Left lung (tissue), 10 donors: ENCODE measurements around the gene NTHL1. TPM values are rescaled to one million over a fixed set of nuclear protein-coding genes. Genes with fewer than 3 reads are reported as not detected.
"Not testable (repeated sequence)": the region's sequence is repeated elsewhere in the genome, so short reads cannot be mapped to it uniquely, and the experiment has no call there.

Experiments used
- ATAC-seq: fragments of 200-7000 bp; cut with Tn5 transposase; one replicate; pipeline ENCODE4 v1.9.1; 2020; ENCODE audit warnings: moderate library complexity
- DNase-seq, 4 donors: peaks; one replicate each; pipeline ENCODE4 v3.0.0-alpha.2; 2013 to 2020
- H3K27ac ChIP-seq, 2 donors: fragments of 200-600 bp; sonication (generic) in 1 of 2; one replicate each; pipeline versions ENCODE4 v1.5.0 to v1.8.0; 2020 to 2021
- H3K27me3 ChIP-seq, 2 donors: fragments of 200-600 bp; sonication (generic) in 1 of 2; one replicate each; pipeline versions ENCODE4 v1.5.0 to v1.8.0; 2020 to 2021
- H3K36me3 ChIP-seq, 2 donors: fragments of 200-600 bp; sonication (generic) in 1 of 2; one replicate each; pipeline versions ENCODE4 v1.5.0 to v1.8.0; 2020 to 2021
- H3K4me1 ChIP-seq, 2 donors: fragments of 200-600 bp; one replicate each; pipeline ENCODE4 v1.8.0; 2021
- H3K4me3 ChIP-seq, 2 donors: fragments of 200-600 bp; sonication (generic) in 1 of 2; one replicate each; pipeline versions ENCODE4 v1.5.0 to v1.8.0; 2020 to 2021; ENCODE audit warnings: mild to moderate bottlenecking in 1 of 2
- H3K9me3 ChIP-seq, 2 donors: fragments of 200-600 bp; sonication (generic) in 1 of 2; one replicate each; pipeline versions ENCODE4 v1.5.0 to v1.8.0; 2020 to 2021
- intact Hi-C, 2 donors: fragments of 100-400 bp; cut with DNase I; formaldehyde crosslinking; loops; one replicate each; pipeline versions ENCODE4 v1.11.2 to v1.14.2; 2022
- polyA plus RNA-seq, 6 donors: library from polyadenylated mRNA; unstranded; fragments of 120-200 nt; gene quantifications; one replicate each; pipeline ENCODE4 v1.2.1, GENCODE V29; 2013; ENCODE audit not compliant: insufficient read length in 6 of 6
- total RNA-seq, 2 donors: library from RNA; stranded (reverse); fragmentation: NEBNext Ultra II Directional; extraction: Animal tissue kit (Norgen Biotek cat#: 25700); gene quantifications; one replicate each; pipeline ENCODE4 v1.2.1, GENCODE V29; 2021
- TF ChIP-seq, protein P1 (sequence below), 2 donors: fragments of 200-600 bp; sonication (generic) in 1 of 2; IDR thresholded peaks; one replicate each; pipeline versions ENCODE4 v1.5.0 to v1.8.0; 2021; ENCODE audit warnings: antibody characterized with exemption in 2 of 2
- donor health status: DM: no; HTN: yes; CAD: no.
- donor health status: DM: no; HTN: no; CAD: no.

NTHL1 gene
- total and polyA plus RNA-seq, 8 donors = 19.4 to 30.0 (median 25.8) TPM

DNA sequence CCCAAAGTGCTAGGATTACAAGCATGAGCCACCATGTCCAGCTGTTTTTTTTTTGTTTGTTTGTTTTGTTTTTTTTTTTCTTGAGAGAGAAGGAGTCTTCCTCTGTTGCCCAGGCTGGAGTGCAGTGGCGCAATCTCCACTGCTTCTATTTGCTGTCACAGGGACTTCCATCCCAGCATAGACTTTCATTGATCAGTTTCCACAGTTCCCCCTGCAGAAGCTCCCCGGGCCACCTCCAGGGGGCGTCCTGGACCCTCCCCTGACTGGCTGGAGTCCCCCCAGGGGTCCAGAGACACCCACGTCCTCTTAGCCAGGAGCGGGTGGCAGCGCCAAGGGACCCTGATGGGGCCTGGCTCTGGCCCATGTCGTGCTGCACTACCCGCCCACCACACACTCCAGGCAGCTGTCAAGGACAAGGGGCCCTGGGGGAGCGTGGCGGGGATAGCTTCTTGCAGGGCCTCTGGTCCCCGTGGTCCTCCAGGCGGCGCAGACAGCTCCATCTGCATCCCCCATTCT, 31.2 kb downstream of the NTHL1 start:
- H3K4me3 ChIP-seq = no peak overlapping the region
- intact Hi-C loops = no loop called here
- peak in 1 of 4 donors; percentile 73 for DNase-seq
- ATAC-seq = no peak
- peaks cover 20 to 47% of the 10 kb centered on the region in 2 donors for H3K27me3 ChIP-seq
- TF ChIP-seq, protein P1, sequence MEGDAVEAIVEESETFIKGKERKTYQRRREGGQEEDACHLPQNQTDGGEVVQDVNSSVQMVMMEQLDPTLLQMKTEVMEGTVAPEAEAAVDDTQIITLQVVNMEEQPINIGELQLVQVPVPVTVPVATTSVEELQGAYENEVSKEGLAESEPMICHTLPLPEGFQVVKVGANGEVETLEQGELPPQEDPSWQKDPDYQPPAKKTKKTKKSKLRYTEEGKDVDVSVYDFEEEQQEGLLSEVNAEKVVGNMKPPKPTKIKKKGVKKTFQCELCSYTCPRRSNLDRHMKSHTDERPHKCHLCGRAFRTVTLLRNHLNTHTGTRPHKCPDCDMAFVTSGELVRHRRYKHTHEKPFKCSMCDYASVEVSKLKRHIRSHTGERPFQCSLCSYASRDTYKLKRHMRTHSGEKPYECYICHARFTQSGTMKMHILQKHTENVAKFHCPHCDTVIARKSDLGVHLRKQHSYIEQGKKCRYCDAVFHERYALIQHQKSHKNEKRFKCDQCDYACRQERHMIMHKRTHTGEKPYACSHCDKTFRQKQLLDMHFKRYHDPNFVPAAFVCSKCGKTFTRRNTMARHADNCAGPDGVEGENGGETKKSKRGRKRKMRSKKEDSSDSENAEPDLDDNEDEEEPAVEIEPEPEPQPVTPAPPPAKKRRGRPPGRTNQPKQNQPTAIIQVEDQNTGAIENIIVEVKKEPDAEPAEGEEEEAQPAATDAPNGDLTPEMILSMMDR (IDR thresholded peaks at IDR 0.05) = peak in 1 of 2 donors; percentile 9
- no peaks in the 10 kb centered on the region for H3K36me3 ChIP-seq
- no peaks in the 10 kb centered on the region for H3K9me3 ChIP-seq
- H3K27ac ChIP-seq = no peak overlapping the region
- H3K4me1 ChIP-seq = peaks cover 5 to 13% of the 10 kb centered on the region in 2 donors

DNA sequence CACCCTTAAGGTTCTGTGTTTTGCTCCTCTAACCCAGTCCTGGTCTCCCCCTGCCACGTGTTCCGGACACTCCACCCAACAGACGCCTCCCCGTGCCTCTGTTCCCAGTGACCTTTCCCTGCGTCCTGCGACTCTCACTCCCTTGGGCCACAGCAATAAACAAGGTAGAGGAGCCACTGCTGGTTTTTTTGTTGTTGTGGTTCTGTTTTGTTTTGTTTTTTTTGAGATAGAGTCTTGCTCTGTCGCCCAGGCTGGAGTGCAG, 31.8 kb downstream of the NTHL1 start:
- DNase-seq (no peak), ATAC-seq (no peak)
- Histone ChIP-seq H3K4me3 (no peak overlapping the region), H3K9me3 (no peaks in the 10 kb centered on the region), H3K36me3 (no peaks in the 10 kb centered on the region), H3K27ac (no peak overlapping the region), H3K27me3 (peaks cover 18 to 41% of the 10 kb centered on the region in 2 donors), H3K4me1 (peaks cover 5 to 13% of the 10 kb centered on the region in 2 donors)
- intact Hi-C loops = no loop called here
- TF ChIP-seq, protein P1 (IDR thresholded peaks at IDR 0.05) = no peak

DNA sequence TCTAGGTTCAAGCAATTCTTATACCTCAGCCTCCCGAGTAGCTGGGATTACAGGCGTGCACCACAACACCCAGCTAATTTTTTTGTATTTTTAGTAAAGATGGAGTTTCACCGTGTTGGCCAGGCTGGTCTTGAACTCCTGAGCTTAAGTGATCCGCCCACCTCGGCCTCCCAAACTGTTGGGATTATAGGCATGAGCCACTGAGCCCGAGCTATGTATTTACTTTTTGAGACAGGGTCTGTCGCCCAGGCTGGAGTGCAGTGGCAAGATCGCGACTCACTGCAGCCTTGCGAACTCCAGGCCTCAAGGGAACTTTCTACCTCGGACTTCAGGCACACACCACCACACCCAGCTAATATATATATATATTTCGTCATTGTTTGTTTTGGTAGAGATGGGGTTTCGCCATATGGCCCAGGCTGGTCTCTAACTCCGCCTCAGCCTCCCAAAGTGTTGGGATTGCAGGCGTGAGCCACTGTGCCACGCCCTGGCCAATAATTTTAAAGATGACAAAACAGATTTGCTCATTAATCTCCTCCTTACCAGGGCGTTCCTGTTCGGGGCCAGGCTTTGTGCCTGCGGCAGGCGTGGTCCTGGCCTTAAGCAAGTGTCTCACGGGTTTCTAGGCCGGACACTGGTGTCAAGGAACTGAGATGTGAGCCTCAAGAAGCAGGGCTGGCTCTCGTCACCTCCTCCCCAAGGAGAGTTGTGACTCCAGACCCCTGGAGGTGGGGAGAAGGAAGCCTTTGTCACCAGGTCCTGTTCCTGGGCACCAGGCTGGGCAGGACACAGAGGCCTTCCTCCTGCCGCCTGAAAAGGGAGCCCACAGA, 32.3 kb downstream of the NTHL1 start:
- intact Hi-C loops = no loop called here
- Histone ChIP-seq H3K4me1 (peaks cover 10 to 14% of the 10 kb centered on the region in 2 donors), H3K4me3 (no peak overlapping the region), H3K27me3 (peaks cover 13 to 35% of the 10 kb centered on the region in 2 donors), H3K9me3 (no peaks in the 10 kb centered on the region), H3K36me3 (no peaks in the 10 kb centered on the region), H3K27ac (no peak overlapping the region)
- TF ChIP-seq, protein P1 (IDR thresholded peaks at IDR 0.05) = no peak
- ATAC-seq = peak; percentile 55
- no peak for DNase-seq

DNA sequence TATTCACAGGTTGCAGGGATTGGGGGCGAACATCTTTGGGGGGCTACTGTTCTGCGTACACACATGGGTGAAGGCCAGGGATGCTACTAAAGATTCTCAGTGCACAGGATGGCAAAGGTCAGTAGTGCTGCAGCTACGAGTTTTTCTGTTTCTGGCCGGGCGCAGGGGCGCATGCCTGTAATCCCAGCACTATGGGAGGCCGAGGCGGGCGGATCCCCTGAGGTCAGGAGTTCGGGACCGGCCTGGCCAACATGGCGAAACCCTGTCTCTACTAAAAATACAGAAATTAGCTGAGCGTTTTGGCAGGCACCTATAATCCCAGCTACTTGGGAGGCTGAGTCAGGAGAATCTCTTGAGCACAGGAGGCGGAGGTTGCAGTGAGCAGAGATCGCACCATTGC, 34.1 kb downstream of the NTHL1 start:
- peak in 1 of 4 donors; percentile 64 for DNase-seq
- intact Hi-C loops = no loop called here

DNA sequence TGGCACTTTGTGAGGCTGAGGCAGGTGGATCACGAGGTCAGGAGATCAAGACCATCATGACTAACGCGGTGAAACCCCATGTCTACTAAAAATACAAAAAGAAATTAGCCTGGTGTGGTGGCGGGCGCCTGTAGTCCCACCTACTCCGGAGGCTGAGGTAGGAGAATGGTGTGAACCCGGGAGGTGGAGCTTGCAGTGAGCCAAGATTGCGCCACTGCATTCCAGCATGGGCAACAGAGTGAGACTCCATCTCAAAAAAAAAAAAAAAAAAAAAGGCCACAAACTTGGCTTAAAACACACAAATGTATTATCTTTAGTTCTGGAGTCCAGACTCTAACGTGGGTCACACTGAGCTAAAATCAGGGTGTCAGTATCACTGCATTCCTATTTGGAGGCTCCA, 35.9 kb downstream of the NTHL1 start:
- H3K36me3 ChIP-seq, intact Hi-C loops, DNase-seq, H3K27me3 ChIP-seq, H3K27ac ChIP-seq, ATAC-seq, H3K4me3 ChIP-seq, H3K9me3 ChIP-seq: not testable (repeated sequence)
- peaks cover 26 to 34% of the 10 kb centered on the region in 2 donors for H3K4me1 ChIP-seq

More for the DNA sequence above, 34.1 kb downstream of the NTHL1 start:
- ATAC-seq = no peak
- Histone ChIP-seq H3K27me3 (peaks cover 0 to 17% of the 10 kb centered on the region in 2 donors), H3K9me3 (no peaks in the 10 kb centered on the region), H3K4me1 (peaks cover 12 to 16% of the 10 kb centered on the region in 2 donors), H3K36me3 (no peaks in the 10 kb centered on the region), H3K27ac (no peak overlapping the region), H3K4me3 (no peak overlapping the region)
- TF ChIP-seq, protein P1 (IDR thresholded peaks at IDR 0.05) = no peak
